ENCODE measurements around the gene AMMECR1. TPM values are rescaled to one million over a fixed set of nuclear protein-coding genes. Genes with fewer than 3 reads are reported as not detected.

AMMECR1 gene
- total RNA-seq, 3 donors from 2014 or later (not counting 1 experiment from before 2014, with no cell fraction given): 10.0 to 16.7 (median 11.5) TPM

DNA sequence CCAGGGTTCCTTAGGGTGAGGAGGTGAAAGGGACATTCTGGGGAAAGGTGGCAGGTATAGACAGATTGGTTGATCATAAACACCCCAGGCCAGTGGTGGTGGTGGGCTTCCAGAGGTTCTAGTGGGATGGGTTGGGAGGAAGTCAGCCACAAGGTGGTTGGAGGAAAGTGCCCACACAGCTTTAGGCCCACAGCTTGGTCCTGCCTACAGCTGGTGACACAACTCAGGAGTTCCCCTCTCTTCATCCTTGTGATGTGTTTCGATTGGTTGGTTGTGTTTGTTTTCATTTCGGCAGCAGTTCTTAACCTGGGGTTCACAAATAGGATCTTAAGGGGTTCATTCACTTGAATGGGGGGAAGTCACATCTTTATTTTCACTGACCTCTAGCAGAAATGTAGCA is 158.0 kb downstream of the AMMECR1 start:
- H3K9me3 ChIP-seq (ENCODE audit: control insufficient read depth, insufficient read depth, low read length): no peaks in the 10 kb centered on the region
- ATAC-seq (no peak), DNase-seq (peak in 1 of 2 donors; percentile 3)
- H3K27ac ChIP-seq (ENCODE audit: low read length): no peak overlapping the region
- WGBS (ENCODE audit: insufficient coverage): 63% methylated on average over 2 of the region's 2 CpGs
- Mint-ChIP-seq H3K27me3 (ENCODE audit: low read depth in 2 of 2) (no peaks in the 10 kb centered on the region), H3K27ac (no peak overlapping the region), H3K36me3 (no peaks in the 10 kb centered on the region), H3K4me3 (no peak overlapping the region), H3K4me1 (peaks cover 0 to 15% of the 10 kb centered on the region in 2 donors), H3K9me3 (no peaks in the 10 kb centered on the region)
- H3K4me3 ChIP-seq (ENCODE audit: low read length): no peak overlapping the region
- no peaks in the 10 kb centered on the region for H3K27me3 ChIP-seq (ENCODE audit: control insufficient read depth, insufficient read depth, low read length)
- intact Hi-C loops (cut with micrococcal nuclease): loop anchor here (1.0 kb wide), 1 partner anchor 248 kb away; no protein-coding TSS in a partner anchor
- H3K4me1 ChIP-seq (ENCODE audit: control insufficient read depth, insufficient read depth, low read length): no peaks in the 10 kb centered on the region
- no peaks in the 10 kb centered on the region for H3K36me3 ChIP-seq (ENCODE audit: control insufficient read depth, insufficient read depth, low read length)
- TF ChIP-seq, protein P1, sequence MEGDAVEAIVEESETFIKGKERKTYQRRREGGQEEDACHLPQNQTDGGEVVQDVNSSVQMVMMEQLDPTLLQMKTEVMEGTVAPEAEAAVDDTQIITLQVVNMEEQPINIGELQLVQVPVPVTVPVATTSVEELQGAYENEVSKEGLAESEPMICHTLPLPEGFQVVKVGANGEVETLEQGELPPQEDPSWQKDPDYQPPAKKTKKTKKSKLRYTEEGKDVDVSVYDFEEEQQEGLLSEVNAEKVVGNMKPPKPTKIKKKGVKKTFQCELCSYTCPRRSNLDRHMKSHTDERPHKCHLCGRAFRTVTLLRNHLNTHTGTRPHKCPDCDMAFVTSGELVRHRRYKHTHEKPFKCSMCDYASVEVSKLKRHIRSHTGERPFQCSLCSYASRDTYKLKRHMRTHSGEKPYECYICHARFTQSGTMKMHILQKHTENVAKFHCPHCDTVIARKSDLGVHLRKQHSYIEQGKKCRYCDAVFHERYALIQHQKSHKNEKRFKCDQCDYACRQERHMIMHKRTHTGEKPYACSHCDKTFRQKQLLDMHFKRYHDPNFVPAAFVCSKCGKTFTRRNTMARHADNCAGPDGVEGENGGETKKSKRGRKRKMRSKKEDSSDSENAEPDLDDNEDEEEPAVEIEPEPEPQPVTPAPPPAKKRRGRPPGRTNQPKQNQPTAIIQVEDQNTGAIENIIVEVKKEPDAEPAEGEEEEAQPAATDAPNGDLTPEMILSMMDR (IDR thresholded peaks at IDR 0.05): no peak

DNA sequence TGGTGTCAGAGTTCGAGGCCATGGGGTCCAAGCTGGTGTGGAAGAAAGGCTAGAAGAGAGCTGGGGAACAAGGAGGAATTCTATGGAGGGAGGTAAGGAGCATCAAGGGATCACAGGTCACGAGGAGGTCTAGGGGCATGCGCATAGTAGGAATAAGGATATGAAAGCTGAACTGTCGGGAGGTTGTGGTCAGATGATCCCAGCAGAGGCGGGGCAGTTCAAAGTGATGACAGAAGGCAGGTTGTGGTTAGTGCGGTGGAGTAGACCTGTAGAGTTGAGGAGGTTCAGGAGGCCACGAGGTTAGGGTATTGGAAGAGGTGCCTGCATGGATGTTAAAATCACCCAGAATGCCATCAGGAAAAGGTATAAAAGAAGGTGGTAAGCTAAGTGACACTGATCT is 158.7 kb downstream of the AMMECR1 start:
- Histone ChIP-seq H3K27me3 (ENCODE audit: control insufficient read depth, insufficient read depth, low read length) (no peaks in the 10 kb centered on the region), H3K9me3 (ENCODE audit: control insufficient read depth, insufficient read depth, low read length) (no peaks in the 10 kb centered on the region), H3K4me1 (ENCODE audit: control insufficient read depth, insufficient read depth, low read length) (no peaks in the 10 kb centered on the region), H3K36me3 (ENCODE audit: control insufficient read depth, insufficient read depth, low read length) (no peaks in the 10 kb centered on the region), H3K4me3 (ENCODE audit: low read length) (no peak overlapping the region), H3K27ac (ENCODE audit: low read length) (no peak overlapping the region)
- H3K9me3 Mint-ChIP-seq: no peaks in the 10 kb centered on the region
- 50% methylated on average over 7 of the region's 7 CpGs for WGBS (ENCODE audit: insufficient coverage)
- peaks cover 0 to 15% of the 10 kb centered on the region in 2 donors for H3K4me1 Mint-ChIP-seq
- H3K4me3 Mint-ChIP-seq: no peak overlapping the region
- TF ChIP-seq, protein P1 (IDR thresholded peaks at IDR 0.05): no peak
- no peaks in the 10 kb centered on the region for H3K27me3 Mint-ChIP-seq (ENCODE audit: low read depth in 2 of 2)
- no peaks in the 10 kb centered on the region for H3K36me3 Mint-ChIP-seq
- intact Hi-C loops (cut with micrococcal nuclease): no loop called here
- no peak for DNase-seq
- H3K27ac Mint-ChIP-seq: no peak overlapping the region
- ATAC-seq: no peak

DNA sequence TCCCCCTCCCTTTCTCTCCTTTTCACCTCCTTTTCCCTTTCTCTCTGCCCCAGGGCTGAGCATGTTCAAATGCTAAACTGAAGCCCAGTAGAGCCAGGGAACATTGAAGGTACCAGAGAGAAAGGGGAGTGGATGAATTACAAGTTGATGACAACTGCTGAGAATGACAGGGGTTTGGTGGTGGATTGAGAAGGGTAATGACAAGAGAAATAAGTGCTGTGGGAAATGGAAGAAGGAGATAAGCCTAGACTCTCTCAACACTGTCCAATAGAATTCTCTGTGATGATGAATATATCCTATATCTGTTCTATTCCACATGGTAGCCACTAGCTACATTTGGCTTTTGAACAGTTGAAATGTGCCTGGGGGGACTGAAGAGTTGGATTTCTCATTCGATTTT is 160.4 kb downstream of the AMMECR1 start:
- H3K36me3 Mint-ChIP-seq: no peaks in the 10 kb centered on the region
- Histone ChIP-seq H3K9me3 (ENCODE audit: control insufficient read depth, insufficient read depth, low read length) (no peaks in the 10 kb centered on the region), H3K4me1 (ENCODE audit: control insufficient read depth, insufficient read depth, low read length) (no peaks in the 10 kb centered on the region), H3K27ac (ENCODE audit: low read length) (no peak overlapping the region), H3K4me3 (ENCODE audit: low read length) (no peak overlapping the region), H3K36me3 (ENCODE audit: control insufficient read depth, insufficient read depth, low read length) (no peaks in the 10 kb centered on the region), H3K27me3 (ENCODE audit: control insufficient read depth, insufficient read depth, low read length) (no peaks in the 10 kb centered on the region)
- H3K27ac Mint-ChIP-seq: no peak overlapping the region
- peaks cover 0 to 15% of the 10 kb centered on the region in 2 donors for H3K4me1 Mint-ChIP-seq
- TF ChIP-seq, protein P1 (IDR thresholded peaks at IDR 0.05): no peak
- intact Hi-C loops (cut with micrococcal nuclease): no loop called here
- DNase-seq: no peak
- no peaks in the 10 kb centered on the region for H3K27me3 Mint-ChIP-seq (ENCODE audit: low read depth in 2 of 2)
- WGBS (ENCODE audit: insufficient coverage): 86% methylated on average over 1 of the region's 1 CpG
- no peak for ATAC-seq
- no peaks in the 10 kb centered on the region for H3K9me3 Mint-ChIP-seq
- no peak overlapping the region for H3K4me3 Mint-ChIP-seq

DNA sequence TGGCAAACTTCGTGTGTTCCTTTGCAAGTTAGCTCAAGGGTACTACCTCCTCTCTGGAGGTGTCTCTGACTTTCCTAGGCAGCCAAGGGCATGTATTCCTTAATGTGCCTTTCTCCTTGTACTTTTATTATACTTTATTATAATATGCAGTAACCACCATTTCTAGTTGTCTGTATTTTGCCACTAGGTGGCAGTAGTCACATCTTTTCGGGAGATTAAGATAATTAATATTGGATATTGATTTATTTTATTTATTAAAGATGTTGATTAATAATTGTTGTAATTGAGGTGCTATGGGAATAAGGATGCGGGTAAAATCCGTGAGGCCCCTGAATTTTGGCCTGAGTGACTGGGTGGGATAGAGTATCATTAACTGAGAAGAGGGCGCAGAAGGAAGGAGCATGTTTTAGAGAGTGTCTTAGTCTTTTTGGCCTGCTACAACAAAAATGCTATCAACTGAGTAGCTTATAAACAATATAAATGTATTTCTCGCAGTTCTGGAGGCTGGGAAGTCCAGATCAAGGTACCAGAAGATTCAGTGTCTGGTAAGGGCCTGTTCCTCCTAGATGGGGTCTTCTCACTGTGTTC is 161.6 kb downstream of the AMMECR1 start:
- H3K36me3 Mint-ChIP-seq: no peaks in the 10 kb centered on the region
- no peaks in the 10 kb centered on the region for H3K36me3 ChIP-seq (ENCODE audit: control insufficient read depth, insufficient read depth, low read length)
- intact Hi-C loops (cut with micrococcal nuclease): loop anchor here (1.0 kb wide), 1 partner anchor 252 kb away; no protein-coding TSS in a partner anchor
- ATAC-seq: no peak
- no peaks in the 10 kb centered on the region for H3K9me3 Mint-ChIP-seq
- DNase-seq: peak in 1 of 2 donors; percentile 47
- no peak overlapping the region for H3K27ac ChIP-seq (ENCODE audit: low read length)
- H3K27me3 Mint-ChIP-seq (ENCODE audit: low read depth in 2 of 2): no peaks in the 10 kb centered on the region
- no peaks in the 10 kb centered on the region for H3K4me1 ChIP-seq (ENCODE audit: control insufficient read depth, insufficient read depth, low read length)
- no peak overlapping the region for H3K27ac Mint-ChIP-seq
- H3K4me1 Mint-ChIP-seq: peaks cover 0 to 15% of the 10 kb centered on the region in 2 donors
- no peaks in the 10 kb centered on the region for H3K27me3 ChIP-seq (ENCODE audit: control insufficient read depth, insufficient read depth, low read length)
- TF ChIP-seq, protein P1 (IDR thresholded peaks at IDR 0.05): peak; percentile 58
- H3K4me3 Mint-ChIP-seq: no peak overlapping the region
- no peak overlapping the region for H3K4me3 ChIP-seq (ENCODE audit: low read length)
- 90% methylated on average over 5 of the region's 6 CpGs for WGBS (ENCODE audit: insufficient coverage)
- H3K9me3 ChIP-seq (ENCODE audit: control insufficient read depth, insufficient read depth, low read length): no peaks in the 10 kb centered on the region

Measured in natural killer cell (primary cell).